Fibroblast of lung (primary cell): ENCODE data around the gene BPGM. TPM values are rescaled to one million over a fixed set of nuclear protein-coding genes. Genes with fewer than 3 reads are reported as not detected.

Experiments used
- DNase-seq, 2 donors: peaks; one replicate each; pipeline versions ENCODE4 v3.0.0 to v3.0.0-alpha.2; 2010; ENCODE audit warnings: low read depth in 2 of 2
- H2AFZ ChIP-seq: 2 replicates; pipeline ENCODE4 v1.5.1; 2012; ENCODE audit warnings: low read length, control low read depth, inconsistent platforms
- H3K27ac ChIP-seq: 2 replicates; pipeline ENCODE4 v1.5.1; 2011; ENCODE audit warnings: low read length, control low read depth; ENCODE audit not compliant: insufficient read depth
- H3K27me3 ChIP-seq: 2 replicates; pipeline ENCODE4 v1.5.1; 2011; ENCODE audit warnings: mild to moderate bottlenecking, low read length; ENCODE audit not compliant: control insufficient read depth, insufficient read depth
- H3K36me3 ChIP-seq: 2 replicates; pipeline ENCODE4 v1.5.1; 2011; ENCODE audit warnings: low read length; ENCODE audit not compliant: control insufficient read depth, insufficient read depth
- H3K4me1 ChIP-seq: 2 replicates; pipeline ENCODE4 v1.5.1; 2011; ENCODE audit warnings: low read length; ENCODE audit not compliant: control insufficient read depth, insufficient read depth; ENCODE audit errors: extremely low read depth
- H3K4me2 ChIP-seq: 2 replicates; pipeline ENCODE4 v1.5.1; 2011; ENCODE audit warnings: low read length, control low read depth; ENCODE audit not compliant: insufficient read depth; ENCODE audit errors: extremely low read depth
- H3K4me3 ChIP-seq, 4 experiments: fragments of 200-600 bp in 1 of 4; sonication (generic) in 1 of 4; replicated peaks in 1 of 4; 2 replicates each; pipeline ENCODE4 v1.5.1; 2011 to 2016; ENCODE audit warnings: low read length in 4 of 4, low read depth in 3 of 4, mild to moderate bottlenecking in 3 of 4, control low read depth in 2 of 4, inconsistent platforms in 1 of 4, mixed read lengths in 1 of 4; ENCODE audit not compliant: insufficient read depth in 1 of 4; ENCODE audit errors: control extremely low read depth in 1 of 4
- H3K79me2 ChIP-seq: 2 replicates; pipeline ENCODE4 v1.5.1; 2012; ENCODE audit warnings: mild to moderate bottlenecking, low read length, inconsistent platforms; ENCODE audit not compliant: control insufficient read depth, insufficient read depth
- H3K9ac ChIP-seq: 2 replicates; pipeline ENCODE4 v1.5.1; 2011; ENCODE audit warnings: mild to moderate bottlenecking, low read length, control low read depth; ENCODE audit not compliant: insufficient read depth
- H3K9me3 ChIP-seq: 2 replicates; pipeline ENCODE4 v1.5.1; 2012; ENCODE audit warnings: low read depth, low read length; ENCODE audit not compliant: control insufficient read depth, insufficient read depth
- H4K20me1 ChIP-seq: 2 replicates; pipeline ENCODE4 v1.5.1; 2011; ENCODE audit warnings: low read length; ENCODE audit not compliant: control insufficient read depth, insufficient read depth; ENCODE audit errors: extremely low read depth
- CTCF ChIP-seq, 2 donors: IDR thresholded peaks in 1 of 2; conservative IDR thresholded peaks in 1 of 2; 1 replicate in 1 of 2; 2 replicates in 1 of 2; pipeline ENCODE4 v1.5.1; 2011 to 2012; ENCODE audit warnings: low read length in 2 of 2, control low read depth in 1 of 2, inconsistent platforms in 1 of 2, low read depth in 1 of 2, mild to moderate bottlenecking in 1 of 2
- EZH2 ChIP-seq: IDR thresholded peaks from 2 replicates; pipeline ENCODE4 v1.5.1; 2012; ENCODE audit warnings: low read length, control low read depth, mild to moderate bottlenecking; ENCODE audit errors: missing control alignments
- polyA plus RNA-seq, 2 donors: library from polyadenylated mRNA; depleted of rRNA in 1 of 2; stranded (reverse) in 1 of 2; unstranded in 1 of 2; fragments of >200 nt; gene quantifications; 2 replicates each; pipeline ENCODE4 v1.2.1, GENCODE V29; 2011 to 2012; ENCODE audit warnings: missing spikeins in 1 of 2
- total RNA-seq: library from RNA; depleted of rRNA; stranded (reverse); fragments of >200 nt; gene quantifications from 2 replicates; pipeline ENCODE4 v1.2.1, GENCODE V29; 2014

The BPGM gene
- total and polyA plus RNA-seq, 2 donors (not counting 1 experiment from before 2014, with no cell fraction given): 25.8 to 29.7 TPM

GRCh38 chr7:134699899-134700298 lies 53.2 kb downstream of the BPGM start:
- Histone ChIP-seq H3K9me3 (no peaks in the 10 kb centered on the region), H3K4me2 (no peak overlapping the region), H3K36me3 (no peaks in the 10 kb centered on the region), H3K4me1 (peaks cover 23% of the 10 kb centered on the region), H3K27ac (no peak overlapping the region), H3K4me3 (no peak overlapping the region), H4K20me1 (no peaks in the 10 kb centered on the region), H3K27me3 (no peaks in the 10 kb centered on the region), H3K9ac (no peak overlapping the region), H3K79me2 (no peaks in the 10 kb centered on the region), H2AFZ (no peak overlapping the region)
- peak in 1 of 2 donors; percentile 77 for DNase-seq
- TF ChIP-seq CTCF (conservative IDR thresholded peaks at IDR 0.05 in 1 of 2, IDR thresholded peaks at IDR 0.05 in 1 of 2; ENCODE audit: low read depth in 1 of 2, low read length in 2 of 2): no peak
- TF ChIP-seq EZH2: no peak

GRCh38 chr7:134701272-134701671 lies 54.6 kb downstream of the BPGM start:
- no peaks in the 10 kb centered on the region for H3K9me3 ChIP-seq
- no peak overlapping the region for H3K4me3 ChIP-seq
- H3K4me2 ChIP-seq: no peak overlapping the region
- H3K36me3 ChIP-seq: no peaks in the 10 kb centered on the region
- peaks cover 13% of the 10 kb centered on the region for H3K4me1 ChIP-seq
- H3K79me2 ChIP-seq: no peaks in the 10 kb centered on the region
- no peak overlapping the region for H3K9ac ChIP-seq
- peak in 1 of 2 donors; percentile 29 for DNase-seq
- no peaks in the 10 kb centered on the region for H4K20me1 ChIP-seq
- no peak overlapping the region for H2AFZ ChIP-seq
- no peaks in the 10 kb centered on the region for H3K27me3 ChIP-seq
- no peak overlapping the region for H3K27ac ChIP-seq
- TF ChIP-seq CTCF (conservative IDR thresholded peaks at IDR 0.05 in 1 of 2, IDR thresholded peaks at IDR 0.05 in 1 of 2; ENCODE audit: low read depth in 1 of 2, low read length in 2 of 2): peak; percentile 26 to 55
- TF ChIP-seq EZH2: no peak

GRCh38 chr7:134702366-134703240 lies 56.0 kb downstream of the BPGM start:
- Histone ChIP-seq H3K9ac (peak overlapping the region; percentile 16), H3K4me3 (no peak overlapping the region), H3K36me3 (no peaks in the 10 kb centered on the region), H3K4me2 (no peak overlapping the region), H2AFZ (no peak overlapping the region), H3K9me3 (no peaks in the 10 kb centered on the region), H3K79me2 (no peaks in the 10 kb centered on the region), H3K27me3 (no peaks in the 10 kb centered on the region), H3K4me1 (peaks cover 13% of the 10 kb centered on the region), H3K27ac (peak overlapping the region; percentile 87), H4K20me1 (no peaks in the 10 kb centered on the region)
- TF ChIP-seq EZH2 (no peak), CTCF (conservative IDR thresholded peaks at IDR 0.05 in 1 of 2, IDR thresholded peaks at IDR 0.05 in 1 of 2; ENCODE audit: low read depth in 1 of 2, low read length in 2 of 2) (no peak)
- no peak for DNase-seq
